Fibroblast of mammary gland (primary cell): Measurements from ENCODE around the gene DNER.
"Not testable (repeated sequence)": the region's sequence is repeated elsewhere in the genome, so short reads cannot be mapped to it uniquely, and the experiment has no call there.

Source experiments
- DNase-seq: peaks from one replicate; pipeline ENCODE4 v3.0.0-alpha.2; 2010; ENCODE audit warnings: low read depth
- H3K4me3 ChIP-seq: 2 replicates; pipeline ENCODE4 v1.5.1; 2011; ENCODE audit warnings: low read depth, mild to moderate bottlenecking, low read length, moderate library complexity; ENCODE audit not compliant: control insufficient read depth
- CTCF ChIP-seq: conservative IDR thresholded peaks from 2 replicates; pipeline ENCODE4 v1.5.1; 2011; ENCODE audit warnings: low read depth, low read length, inconsistent platforms; ENCODE audit not compliant: control insufficient read depth, insufficient read depth

Gene DNER, protein sequence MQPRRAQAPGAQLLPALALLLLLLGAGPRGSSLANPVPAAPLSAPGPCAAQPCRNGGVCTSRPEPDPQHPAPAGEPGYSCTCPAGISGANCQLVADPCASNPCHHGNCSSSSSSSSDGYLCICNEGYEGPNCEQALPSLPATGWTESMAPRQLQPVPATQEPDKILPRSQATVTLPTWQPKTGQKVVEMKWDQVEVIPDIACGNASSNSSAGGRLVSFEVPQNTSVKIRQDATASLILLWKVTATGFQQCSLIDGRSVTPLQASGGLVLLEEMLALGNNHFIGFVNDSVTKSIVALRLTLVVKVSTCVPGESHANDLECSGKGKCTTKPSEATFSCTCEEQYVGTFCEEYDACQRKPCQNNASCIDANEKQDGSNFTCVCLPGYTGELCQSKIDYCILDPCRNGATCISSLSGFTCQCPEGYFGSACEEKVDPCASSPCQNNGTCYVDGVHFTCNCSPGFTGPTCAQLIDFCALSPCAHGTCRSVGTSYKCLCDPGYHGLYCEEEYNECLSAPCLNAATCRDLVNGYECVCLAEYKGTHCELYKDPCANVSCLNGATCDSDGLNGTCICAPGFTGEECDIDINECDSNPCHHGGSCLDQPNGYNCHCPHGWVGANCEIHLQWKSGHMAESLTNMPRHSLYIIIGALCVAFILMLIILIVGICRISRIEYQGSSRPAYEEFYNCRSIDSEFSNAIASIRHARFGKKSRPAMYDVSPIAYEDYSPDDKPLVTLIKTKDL

GRCh38 chr2:229714080-229714735 lies at the start of gene DNER:
Gene DNER (minus strand): TSS chr2:229714555. CDS start chr2:229714423, 132 bp downstream.
- peak within 1 kb of the TSS; percentile 40 for H3K4me3 ChIP-seq
- TF ChIP-seq CTCF = no peak

GRCh38 chr2:229761663-229762062 lies 47.3 kb upstream of the DNER start:
- no peak for TF ChIP-seq CTCF
- DNase-seq = no peak
- H3K4me3 ChIP-seq = no peak overlapping the region

More at GRCh38 chr2:229714080-229714735, at the start of gene DNER:
- no peak for DNase-seq

DNA sequence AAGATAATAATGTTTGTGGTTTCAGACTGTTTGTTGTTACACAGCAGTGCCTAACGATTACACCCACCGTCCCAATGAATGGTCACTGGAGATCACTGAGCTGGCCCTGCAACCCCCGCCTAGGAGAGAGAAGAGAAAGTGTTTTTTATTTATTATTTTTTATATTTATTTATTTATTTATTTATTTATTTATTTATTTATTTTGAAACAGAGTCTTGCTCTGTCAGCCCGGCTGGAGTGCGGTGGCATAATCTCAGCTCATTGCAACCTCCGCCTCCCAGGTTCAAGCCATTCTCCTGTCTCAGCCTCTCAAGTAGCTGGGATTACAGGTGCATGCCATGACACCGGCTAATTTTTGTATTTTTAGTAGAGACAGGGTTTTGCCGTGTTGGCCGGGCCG lies 43.1 kb upstream of the DNER start:
- H3K4me3 ChIP-seq, DNase-seq: not testable (repeated sequence)

DNA sequence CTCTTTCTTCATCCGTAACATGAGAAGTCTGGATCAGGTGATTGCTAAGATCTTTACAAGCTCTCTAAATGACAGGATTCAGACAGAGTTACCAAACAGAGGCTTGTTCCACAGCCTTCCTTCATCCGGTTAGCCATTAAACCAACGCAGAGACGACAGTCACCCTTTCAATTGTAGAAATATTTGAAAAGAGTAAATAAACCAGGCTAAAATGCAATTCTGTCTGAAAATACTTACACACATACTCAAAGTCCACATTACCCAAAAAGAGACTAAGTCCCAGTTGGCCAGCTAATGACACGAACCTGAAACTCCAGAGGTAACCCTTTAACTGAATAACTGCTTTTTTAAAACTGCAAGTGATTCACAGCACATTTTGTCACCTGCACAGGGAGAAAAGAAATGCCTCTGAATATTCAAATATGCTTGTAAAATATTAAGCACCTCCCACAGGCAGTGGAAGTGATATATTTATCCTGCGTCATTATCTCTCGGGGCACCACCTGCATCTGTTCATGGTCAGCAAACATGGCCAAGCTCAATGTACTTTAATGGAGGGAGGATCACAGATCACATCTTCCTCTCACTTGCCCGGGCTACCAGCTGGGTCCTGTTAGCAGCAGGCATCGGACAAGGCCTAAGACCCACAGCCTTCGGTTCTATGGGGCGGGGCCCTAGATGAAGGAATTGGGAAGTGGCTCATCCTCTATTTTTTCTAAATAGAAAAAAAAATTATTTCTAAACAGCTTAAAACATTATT lies 38.8 kb upstream of the DNER start:
- TF ChIP-seq CTCF = no peak
- DNase-seq = no peak
- H3K4me3 ChIP-seq = no peak overlapping the region

- TF ChIP-seq CTCF = no peak
- DNase-seq = no peak
- H3K4me3 ChIP-seq = no peak overlapping the region
These were observed 35.4 kb upstream of the DNER start for GRCh38 chr2:229749779-229750178.

GRCh38 chr2:229748950-229749349 lies 34.6 kb upstream of the DNER start:
- peak; percentile 7 for TF ChIP-seq CTCF

DNA sequence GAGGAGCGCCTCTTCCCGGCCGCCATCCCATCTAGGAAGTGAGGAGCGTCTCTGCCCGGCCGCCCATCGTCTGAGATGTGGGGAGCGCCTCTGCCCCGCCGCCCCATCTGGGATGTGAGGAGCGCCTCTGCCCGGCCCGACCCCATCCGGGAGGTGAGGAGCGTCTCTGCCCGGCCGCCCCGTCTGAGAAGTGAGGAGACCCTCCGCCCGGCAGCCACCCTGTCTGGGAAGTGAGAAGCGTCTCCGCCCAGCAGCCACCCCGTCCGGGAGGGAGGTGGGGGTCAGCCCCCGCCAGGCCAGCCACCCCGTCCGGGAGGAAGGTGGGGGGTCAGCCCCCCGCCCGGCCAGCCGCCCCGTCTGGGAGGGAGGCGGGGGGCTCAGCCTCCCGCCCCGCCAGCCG lies 28.3 kb upstream of the DNER start:
- not testable (repeated sequence) for DNase-seq, H3K4me3 ChIP-seq

More at GRCh38 chr2:229748950-229749349, 34.6 kb upstream of the DNER start:
- H3K4me3 ChIP-seq = no peak overlapping the region
- DNase-seq = no peak
